Sigmoid colon (tissue), 7 donors: ENCODE data around the gene AGFG1. TPM values are rescaled to one million over a fixed set of nuclear protein-coding genes. Genes with fewer than 3 reads are reported as not detected.

ENCODE experiments used
- DNase-seq: peaks from one replicate; pipeline ENCODE4 v3.0.0-alpha.2; 2019
- H3K27ac ChIP-seq, 4 donors: fragments of 200-600 bp; sonication (generic); one replicate each; pipeline ENCODE4 v1.5.1; 2016 to 2019; ENCODE audit warnings: mild to moderate bottlenecking in 1 of 4
- H3K27me3 ChIP-seq, 3 donors: fragments of 200-600 bp; sonication (generic); one replicate each; pipeline ENCODE4 v1.5.1; 2019; ENCODE audit warnings: mild to moderate bottlenecking in 1 of 3
- H3K36me3 ChIP-seq, 4 donors: fragments of 200-600 bp; sonication (generic); one replicate each; pipeline ENCODE4 v1.5.1; 2016 to 2019
- H3K4me1 ChIP-seq, 4 donors: fragments of 200-600 bp; sonication (generic); one replicate each; pipeline ENCODE4 v1.5.1; 2017 to 2019
- H3K4me3 ChIP-seq, 4 donors: fragments of 200-600 bp; sonication (generic); one replicate each; pipeline ENCODE4 v1.5.1; 2017 to 2019; ENCODE audit warnings: mild to moderate bottlenecking in 2 of 4, moderate library complexity in 1 of 4
- H3K9me3 ChIP-seq, 4 donors: fragments of 200-600 bp in 3 of 4; sonication (generic) in 3 of 4; one replicate each; pipeline versions ENCODE4 v1.5.1 to v1.6.1; 2013 to 2019
- EP300 ChIP-seq, 4 donors: sonication (generic); formaldehyde crosslinking; IDR thresholded peaks; one replicate each; pipeline ENCODE4 v1.6.1; 2017; ENCODE audit warnings: antibody characterized with exemption in 4 of 4
- POLR2A ChIP-seq, 2 donors: fragments of 450-650 bp; IDR thresholded peaks; one replicate each; pipeline ENCODE4 v1.6.1; 2016; ENCODE audit warnings: antibody characterized with exemption in 2 of 2, mild to moderate bottlenecking in 2 of 2, moderate library complexity in 2 of 2
- POLR2AphosphoS5 ChIP-seq, 4 donors: sonication (generic); formaldehyde crosslinking; IDR thresholded peaks; one replicate each; pipeline ENCODE4 v1.6.1; 2017; ENCODE audit warnings: antibody characterized with exemption in 4 of 4
- WGBS, 2 donors: extraction: QIAGEN DNeasy Blood & Tissue Kit; methylation state at CpG; one replicate each; pipeline ENCODE4 v1.1.7; 2013; 5-methylcytosine and 5-hydroxymethylcytosine counted together
- intact Hi-C: fragments of 100-400 bp; cut with DNase I; formaldehyde crosslinking; loops from one replicate; pipeline ENCODE4 v1.15.1; 2023
- polyA plus RNA-seq, 3 donors: library from polyadenylated mRNA; stranded (reverse); fragments of 200-250 nt; gene quantifications; one replicate each; pipeline ENCODE4 v1.2.3, GENCODE V29; 2013
- total RNA-seq, 4 donors: library from RNA; depleted of rRNA; stranded (reverse); fragments of >200 nt; gene quantifications; one replicate each; pipeline ENCODE4 v1.1.0, GENCODE V29; 2016
- TF ChIP-seq, protein P1 (sequence below), 4 experiments: fragments of 450-650 bp in 3 of 4; fragments of 200-600 bp in 1 of 4; IDR thresholded peaks; one replicate each; pipeline ENCODE4 v1.5.1; 2016 to 2019; ENCODE audit warnings: antibody characterized with exemption in 4 of 4, mild to moderate bottlenecking in 3 of 4, moderate library complexity in 2 of 4
- donor health status: healthy with polysubstance abuse.
- donor health status: Bipolar disorder and iron deficiency.
- donor health status: healthy.

AGFG1 gene
- total and polyA plus RNA-seq, 7 donors = 36.0 to 53.9 (median 43.6) TPM

DNA sequence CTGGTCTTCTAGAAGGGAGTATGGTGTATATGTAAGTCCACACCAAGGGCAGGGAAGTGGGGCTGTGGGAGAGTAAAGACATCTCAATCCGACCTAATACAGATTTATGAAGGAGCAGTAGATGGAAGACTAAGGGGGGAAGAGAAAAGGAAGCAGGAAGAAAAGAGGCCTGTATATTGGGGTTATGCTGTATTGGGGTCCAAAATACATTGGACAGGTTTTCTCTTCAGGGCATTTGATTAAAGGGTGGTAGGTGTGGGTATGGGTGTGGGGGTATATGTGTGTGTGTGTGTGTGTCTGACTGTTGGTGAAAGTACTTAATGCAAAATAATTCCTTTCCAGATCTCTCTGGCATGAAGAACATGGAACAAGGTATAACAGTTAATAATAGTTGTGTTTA is 93.1 kb downstream of the AGFG1 start:
- H3K36me3 ChIP-seq = peaks cover 0 to 5% (median 0%) of the 10 kb centered on the region in 4 donors
- no peak overlapping the region for H3K4me3 ChIP-seq
- intact Hi-C loops = no loop called here
- 93 to 95% methylated on average over 1 of the region's 1 CpG for WGBS, 2 donors
- no peaks in the 10 kb centered on the region for H3K4me1 ChIP-seq
- H3K9me3 ChIP-seq = no peaks in the 10 kb centered on the region
- H3K27ac ChIP-seq = no peak overlapping the region
- H3K27me3 ChIP-seq = no peaks in the 10 kb centered on the region
- TF ChIP-seq POLR2AphosphoS5 (IDR thresholded peaks at IDR 0.05) = no peak
- no peak for DNase-seq

DNA sequence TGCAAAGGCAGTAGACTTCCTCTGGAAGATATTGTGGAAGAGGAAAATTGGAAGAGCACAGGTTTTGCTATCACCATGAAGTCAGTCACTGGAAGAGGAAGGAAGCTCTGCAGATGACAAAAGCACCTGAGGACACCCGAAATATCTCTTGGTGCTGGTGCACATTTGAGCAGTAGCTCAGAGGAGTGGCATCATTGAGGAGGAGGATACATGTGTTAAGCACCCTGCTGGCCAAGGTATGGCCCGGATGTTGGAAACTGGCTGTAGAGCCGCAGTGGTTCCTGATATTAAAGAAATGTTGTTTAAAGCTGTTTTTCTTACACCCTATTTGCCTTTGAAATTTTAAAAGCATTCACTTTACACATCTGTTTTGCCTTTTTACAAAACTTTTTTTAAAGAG is 94.1 kb downstream of the AGFG1 start:
- TF ChIP-seq, protein P1, sequence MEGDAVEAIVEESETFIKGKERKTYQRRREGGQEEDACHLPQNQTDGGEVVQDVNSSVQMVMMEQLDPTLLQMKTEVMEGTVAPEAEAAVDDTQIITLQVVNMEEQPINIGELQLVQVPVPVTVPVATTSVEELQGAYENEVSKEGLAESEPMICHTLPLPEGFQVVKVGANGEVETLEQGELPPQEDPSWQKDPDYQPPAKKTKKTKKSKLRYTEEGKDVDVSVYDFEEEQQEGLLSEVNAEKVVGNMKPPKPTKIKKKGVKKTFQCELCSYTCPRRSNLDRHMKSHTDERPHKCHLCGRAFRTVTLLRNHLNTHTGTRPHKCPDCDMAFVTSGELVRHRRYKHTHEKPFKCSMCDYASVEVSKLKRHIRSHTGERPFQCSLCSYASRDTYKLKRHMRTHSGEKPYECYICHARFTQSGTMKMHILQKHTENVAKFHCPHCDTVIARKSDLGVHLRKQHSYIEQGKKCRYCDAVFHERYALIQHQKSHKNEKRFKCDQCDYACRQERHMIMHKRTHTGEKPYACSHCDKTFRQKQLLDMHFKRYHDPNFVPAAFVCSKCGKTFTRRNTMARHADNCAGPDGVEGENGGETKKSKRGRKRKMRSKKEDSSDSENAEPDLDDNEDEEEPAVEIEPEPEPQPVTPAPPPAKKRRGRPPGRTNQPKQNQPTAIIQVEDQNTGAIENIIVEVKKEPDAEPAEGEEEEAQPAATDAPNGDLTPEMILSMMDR (IDR thresholded peaks at IDR 0.05) = no peak
- TF ChIP-seq POLR2A (IDR thresholded peaks at IDR 0.05) (no peak), EP300 (IDR thresholded peaks at IDR 0.05) (no peak), POLR2AphosphoS5 (IDR thresholded peaks at IDR 0.05) (no peak)
- Histone ChIP-seq H3K27ac (no peak overlapping the region), H3K36me3 (peaks cover 0 to 5% (median 0%) of the 10 kb centered on the region in 4 donors), H3K4me1 (no peaks in the 10 kb centered on the region), H3K4me3 (no peak overlapping the region), H3K9me3 (no peaks in the 10 kb centered on the region), H3K27me3 (no peaks in the 10 kb centered on the region)
- DNase-seq = no peak
- intact Hi-C loops = no loop called here
- WGBS, 2 donors = 76 to 94% methylated on average over 3 of the region's 3 CpGs

DNA sequence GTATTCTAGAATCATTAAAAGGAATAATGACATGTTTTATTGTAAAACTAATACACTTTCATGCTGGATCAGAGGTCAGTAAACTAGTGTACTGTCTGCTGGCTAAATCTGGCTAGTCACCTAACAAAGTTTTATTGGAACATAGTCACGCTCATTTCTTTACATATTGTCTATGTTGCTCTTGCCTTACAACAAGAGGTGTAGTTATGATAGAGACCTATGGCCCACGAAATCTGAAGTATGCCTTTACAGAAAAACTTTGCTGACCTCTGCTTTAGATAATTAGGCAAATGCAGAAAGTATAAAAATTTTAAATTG is 96.9 kb downstream of the AGFG1 start:
- Histone ChIP-seq H3K27ac (no peak overlapping the region), H3K36me3 (peaks cover 0 to 5% (median 0%) of the 10 kb centered on the region in 4 donors), H3K4me1 (no peaks in the 10 kb centered on the region), H3K27me3 (no peaks in the 10 kb centered on the region), H3K4me3 (no peak overlapping the region), H3K9me3 (no peaks in the 10 kb centered on the region)
- TF ChIP-seq POLR2AphosphoS5 (IDR thresholded peaks at IDR 0.05) = peak in 1 of 4 donors; percentile 19
- TF ChIP-seq EP300 (IDR thresholded peaks at IDR 0.05) = no peak
- DNase-seq = no peak
- intact Hi-C loops = no loop called here
- 76 to 77% methylated on average over 2 of the region's 2 CpGs for WGBS, 2 donors

DNA sequence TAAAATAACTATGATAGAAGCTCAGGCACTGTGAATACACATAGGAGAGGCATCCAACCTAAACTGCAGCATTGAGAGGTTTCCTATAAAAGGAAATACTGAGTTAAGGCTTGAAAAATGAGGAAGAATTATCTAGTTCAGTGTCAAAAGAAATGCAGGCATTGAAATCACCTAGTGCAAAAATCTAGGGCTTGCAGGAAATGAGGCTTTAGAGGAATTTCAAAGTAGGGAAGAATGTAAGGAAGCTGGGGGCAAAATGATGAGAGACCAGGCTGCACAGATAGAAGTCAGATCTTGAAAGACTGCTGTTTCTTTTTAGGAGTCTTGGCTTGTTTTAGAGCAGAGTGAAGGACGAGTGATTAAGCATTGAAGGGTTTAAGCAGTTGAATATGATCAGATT is 98.7 kb downstream of the AGFG1 start:
- TF ChIP-seq POLR2AphosphoS5 (IDR thresholded peaks at IDR 0.05) = peak in 1 of 4 donors; percentile 18
- TF ChIP-seq, protein P1 (IDR thresholded peaks at IDR 0.05) = no peak
- intact Hi-C loops = no loop called here
- DNase-seq = no peak
- Histone ChIP-seq H3K27me3 (no peaks in the 10 kb centered on the region), H3K4me1 (no peaks in the 10 kb centered on the region), H3K4me3 (no peak overlapping the region), H3K36me3 (no peaks in the 10 kb centered on the region), H3K9me3 (no peaks in the 10 kb centered on the region), H3K27ac (no peak overlapping the region)
- WGBS, 2 donors = 45% methylated on average over 1 of the region's 1 CpG

DNA sequence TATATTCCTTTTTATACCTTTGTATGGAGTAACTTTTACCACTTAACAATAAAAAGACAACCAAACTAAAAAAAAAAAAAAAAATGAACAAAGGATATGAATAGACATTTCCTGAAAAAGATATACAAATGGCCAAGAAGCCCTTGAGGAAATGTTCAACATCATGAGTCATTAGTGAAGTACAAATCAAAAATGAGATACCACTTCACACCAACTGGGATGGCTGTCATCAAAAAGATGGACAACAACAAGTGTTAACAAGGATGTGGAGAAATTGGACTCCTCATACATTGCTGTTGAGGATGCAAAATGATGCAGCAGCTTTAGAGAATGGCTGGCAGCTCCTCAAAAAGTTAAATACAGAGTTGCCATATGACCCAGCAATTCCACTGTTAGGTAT is 104.2 kb downstream of the AGFG1 start:
- H3K4me3 ChIP-seq = no peak overlapping the region
- H3K27me3 ChIP-seq = no peaks in the 10 kb centered on the region
- H3K27ac ChIP-seq = no peak overlapping the region
- H3K4me1 ChIP-seq = no peaks in the 10 kb centered on the region
- no peaks in the 10 kb centered on the region for H3K9me3 ChIP-seq
- intact Hi-C loops = no loop called here
- TF ChIP-seq POLR2A (IDR thresholded peaks at IDR 0.05) (no peak), EP300 (IDR thresholded peaks at IDR 0.05) (no peak), POLR2AphosphoS5 (IDR thresholded peaks at IDR 0.05) (no peak)
- TF ChIP-seq, protein P1 (IDR thresholded peaks at IDR 0.05) = no peak
- DNase-seq = no peak
- H3K36me3 ChIP-seq = no peaks in the 10 kb centered on the region

DNA sequence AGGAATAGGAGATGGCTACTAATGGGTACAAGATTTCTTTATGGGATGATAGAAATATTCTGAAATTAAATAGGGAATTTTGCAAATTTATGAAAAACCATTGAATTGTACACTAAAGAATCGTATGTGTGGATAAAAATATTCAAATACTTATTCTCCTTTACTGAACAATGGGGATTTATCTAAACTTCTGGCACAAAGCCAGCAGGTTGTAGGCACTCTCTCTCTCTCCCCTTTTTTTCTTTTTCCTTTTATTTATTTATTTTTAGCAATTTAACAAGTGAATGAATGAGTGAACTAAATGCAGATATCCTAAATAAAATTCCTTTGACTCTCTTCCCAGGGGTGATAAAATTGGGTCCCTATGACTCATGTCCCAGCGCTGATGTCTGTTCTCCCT is 104.9 kb downstream of the AGFG1 start:
- WGBS, 2 donors = 30 to 63% methylated on average over 2 of the region's 2 CpGs

More for the DNA sequence above, 104.9 kb downstream of the AGFG1 start:
- Histone ChIP-seq H3K4me1 (no peaks in the 10 kb centered on the region), H3K27ac (no peak overlapping the region), H3K4me3 (no peak overlapping the region), H3K27me3 (no peaks in the 10 kb centered on the region), H3K9me3 (no peaks in the 10 kb centered on the region), H3K36me3 (no peaks in the 10 kb centered on the region)
- no peak for DNase-seq
- TF ChIP-seq POLR2A (IDR thresholded peaks at IDR 0.05) = no peak
- TF ChIP-seq, protein P1 (IDR thresholded peaks at IDR 0.05) = no peak
- TF ChIP-seq EP300 (IDR thresholded peaks at IDR 0.05) = no peak
- TF ChIP-seq POLR2AphosphoS5 (IDR thresholded peaks at IDR 0.05) = no peak
- intact Hi-C loops = no loop called here
